Fibroblast of gingiva (primary cell): ENCODE measurements around the gene PTPRE.
"Not testable (repeated sequence)": the region's sequence is repeated elsewhere in the genome, so short reads cannot be mapped to it uniquely, and the experiment has no call there.

ENCODE experiments used
- DNase-seq: peaks from one replicate; pipeline ENCODE4 v3.0.0-alpha.2; 2011; ENCODE audit warnings: low read depth

The PTPRE gene

DNA sequence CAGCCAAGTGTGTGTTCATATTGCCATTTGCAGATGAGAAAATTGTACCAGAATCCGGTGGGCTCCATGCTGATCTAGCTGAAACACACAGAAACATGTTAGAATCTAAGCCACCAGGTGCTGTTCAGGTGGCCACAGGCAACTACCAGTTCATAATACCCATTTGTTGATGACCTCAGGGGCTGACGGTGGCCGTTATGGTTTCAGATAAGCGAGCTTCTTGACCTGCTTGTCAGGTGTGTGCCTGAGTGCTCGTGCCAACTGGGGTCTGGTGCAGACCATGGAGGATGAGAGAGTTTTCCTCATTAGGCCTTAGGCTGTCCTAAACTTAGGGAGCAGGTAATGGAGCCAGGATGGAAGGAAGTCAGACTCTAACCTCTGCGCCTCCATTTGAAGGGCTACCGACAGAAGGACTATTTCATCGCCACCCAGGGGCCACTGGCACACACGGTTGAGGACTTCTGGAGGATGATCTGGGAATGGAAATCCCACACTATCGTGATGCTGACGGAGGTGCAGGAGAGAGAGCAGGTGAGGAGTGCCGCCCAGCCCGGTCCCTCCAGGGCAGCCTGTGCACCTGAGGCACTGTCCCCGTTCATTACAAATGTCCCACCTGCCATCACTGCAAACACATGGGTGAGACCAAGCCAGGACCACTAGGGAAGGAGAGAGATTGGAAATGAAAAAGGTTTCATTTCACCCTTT lies 166.2 kb downstream of the PTPRE start:
- DNase-seq, result no peak

DNA sequence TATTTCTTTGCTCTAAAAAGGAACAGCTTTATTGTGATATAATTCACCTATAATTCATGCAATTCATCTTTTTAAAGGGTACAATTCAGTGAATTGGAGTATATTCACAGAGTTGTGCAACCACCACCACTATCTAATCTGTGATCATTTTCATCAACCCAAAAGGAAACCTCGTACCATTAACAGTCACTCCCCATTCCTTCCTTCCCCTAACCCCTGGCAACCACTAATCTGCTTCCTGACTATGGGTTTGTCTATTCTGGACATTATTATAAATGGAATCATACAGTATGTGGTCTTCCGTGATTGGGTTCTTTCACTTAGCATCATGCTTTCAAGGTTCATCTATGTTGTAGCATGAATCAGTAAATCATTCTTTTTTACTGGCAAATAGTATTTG lies 167.0 kb downstream of the PTPRE start:
- no peak for DNase-seq

DNA sequence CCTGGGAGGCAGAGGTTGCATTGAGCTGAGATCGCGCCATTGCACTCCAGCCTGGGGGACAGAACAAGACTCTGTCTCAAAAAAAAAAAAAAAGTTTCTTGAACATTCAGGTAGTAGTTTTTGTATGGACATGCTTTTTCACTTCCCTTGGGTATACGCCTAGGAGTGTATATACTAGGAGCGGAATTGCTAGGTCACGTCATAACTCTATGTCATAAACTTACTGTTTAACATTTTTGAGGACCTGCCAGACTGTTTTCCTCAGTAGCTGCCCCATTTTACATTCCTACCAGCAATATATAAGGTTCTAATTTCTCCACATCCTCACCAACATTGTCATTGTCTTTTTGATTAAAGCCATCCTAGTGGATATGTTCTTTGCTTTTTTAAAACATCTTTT lies 167.7 kb downstream of the PTPRE start:
- DNase-seq, result no peak

DNA sequence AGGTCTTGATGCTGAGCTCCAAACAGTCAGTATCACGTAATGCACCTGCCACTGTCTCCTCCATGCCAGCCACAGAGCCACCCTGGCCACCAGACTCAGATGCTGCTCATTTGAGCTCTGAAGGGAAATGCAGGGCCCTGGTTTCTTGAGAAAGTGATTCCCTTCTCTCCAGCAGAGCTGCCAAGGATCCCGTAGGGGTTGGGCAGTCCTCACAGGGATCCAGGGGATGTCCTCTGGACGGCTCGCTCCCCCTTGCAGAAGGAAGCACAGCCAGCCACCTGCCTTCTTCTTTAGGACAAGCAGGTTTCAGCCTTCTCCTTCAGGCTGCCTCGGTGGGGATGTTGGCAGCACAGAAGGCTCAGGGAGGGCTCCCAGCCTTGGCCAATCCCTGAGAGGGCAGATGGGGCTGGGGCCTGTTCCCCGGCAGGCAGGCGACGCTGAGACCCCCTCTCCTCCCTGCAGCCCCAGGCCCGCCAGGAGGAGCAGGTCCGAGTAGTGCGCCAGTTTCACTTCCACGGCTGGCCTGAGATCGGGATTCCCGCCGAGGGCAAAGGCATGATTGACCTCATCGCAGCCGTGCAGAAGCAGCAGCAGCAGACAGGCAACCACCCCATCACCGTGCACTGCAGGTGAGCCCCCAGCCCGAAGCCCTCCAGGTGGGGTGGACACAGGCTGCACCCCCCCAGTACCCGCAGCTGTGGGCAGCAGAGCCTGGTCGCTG lies 170.4 kb downstream of the PTPRE start:
- DNase-seq, result no peak

- DNase-seq, result peak; percentile 28
Observed at GRCh38 chr10:128078136-128078969, 171.4 kb downstream of the PTPRE start.

- no peak for DNase-seq
Observed at GRCh38 chr10:128080231-128080630, 173.3 kb downstream of the PTPRE start.

GRCh38 chr10:128080641-128081040 lies 173.7 kb downstream of the PTPRE start:
- no peak for DNase-seq

DNA sequence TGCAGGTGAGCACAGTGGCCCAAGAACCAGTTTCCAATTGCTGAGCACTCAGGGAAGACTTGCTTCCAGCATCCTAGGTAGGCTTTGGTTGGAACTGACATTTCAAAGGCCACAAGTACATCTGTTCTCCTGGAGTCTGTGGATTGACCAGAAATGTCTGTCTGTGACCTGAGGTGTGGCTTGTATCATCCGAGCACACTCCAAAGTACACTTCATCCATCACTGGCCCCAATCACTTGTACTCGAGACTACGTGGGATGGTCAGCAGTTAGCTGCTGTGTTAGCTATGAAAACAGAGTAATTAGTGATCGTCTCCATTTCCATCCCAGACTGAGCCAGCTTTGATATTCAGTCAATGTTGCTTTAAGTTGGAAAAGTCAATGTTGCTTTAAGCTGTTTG lies 174.3 kb downstream of the PTPRE start:
- DNase-seq, result no peak

DNA sequence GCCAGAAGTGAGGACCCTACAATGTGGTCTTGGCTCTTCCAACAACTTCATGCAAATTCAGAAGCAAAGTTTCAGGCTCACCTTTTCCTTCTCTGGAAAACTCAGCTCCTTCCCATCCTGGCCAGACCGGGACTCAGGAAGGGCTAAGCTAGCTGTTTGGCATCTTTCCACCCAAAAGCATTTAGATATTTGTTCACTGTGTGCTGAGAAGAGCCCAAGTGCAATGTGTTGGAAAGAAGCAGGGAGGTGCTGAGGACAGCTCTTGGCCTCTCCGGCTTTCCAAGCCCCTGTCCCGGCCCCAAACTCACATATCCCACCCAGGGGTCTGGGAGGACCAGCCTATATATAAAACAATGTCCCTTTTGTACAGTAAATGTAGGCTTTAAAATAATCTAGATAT lies 174.8 kb downstream of the PTPRE start:
- DNase-seq, result no peak

GRCh38 chr10:128083191-128083895 lies 176.4 kb downstream of the PTPRE start:
- DNase-seq, result no peak

DNA sequence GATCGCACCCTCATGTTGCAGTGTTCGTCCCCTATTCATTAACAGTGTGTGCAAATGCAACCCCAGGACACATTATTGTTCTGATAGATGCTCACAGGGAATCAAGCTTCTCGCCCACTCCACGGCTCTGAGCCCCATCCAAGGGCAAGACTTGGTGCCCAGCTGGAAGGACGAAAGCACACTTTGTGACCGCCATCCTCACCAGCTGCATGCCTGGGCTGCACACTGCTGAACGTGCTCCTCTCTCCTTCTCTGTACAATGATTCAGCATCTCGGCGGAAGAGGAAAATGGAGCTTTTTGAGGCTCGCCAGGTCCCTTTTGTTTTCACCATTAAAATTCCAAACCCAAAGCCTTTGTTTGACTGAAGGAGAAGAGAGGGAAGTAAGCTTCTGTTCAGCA lies 177.5 kb downstream of the PTPRE start:
- no peak for DNase-seq

- no peak for DNase-seq
Observed at GRCh38 chr10:128084991-128085390, 178.1 kb downstream of the PTPRE start.

- DNase-seq, result no peak
Observed at GRCh38 chr10:128086003-128086863, 179.3 kb downstream of the PTPRE start.

GRCh38 chr10:128087146-128087883 lies 180.4 kb downstream of the PTPRE start:
- no peak for DNase-seq

- no peak for DNase-seq
Observed at GRCh38 chr10:128087884-128088709, 181.2 kb downstream of the PTPRE start.

GRCh38 chr10:128091636-128092210 lies 184.8 kb downstream of the PTPRE start:
- no peak for DNase-seq

DNA sequence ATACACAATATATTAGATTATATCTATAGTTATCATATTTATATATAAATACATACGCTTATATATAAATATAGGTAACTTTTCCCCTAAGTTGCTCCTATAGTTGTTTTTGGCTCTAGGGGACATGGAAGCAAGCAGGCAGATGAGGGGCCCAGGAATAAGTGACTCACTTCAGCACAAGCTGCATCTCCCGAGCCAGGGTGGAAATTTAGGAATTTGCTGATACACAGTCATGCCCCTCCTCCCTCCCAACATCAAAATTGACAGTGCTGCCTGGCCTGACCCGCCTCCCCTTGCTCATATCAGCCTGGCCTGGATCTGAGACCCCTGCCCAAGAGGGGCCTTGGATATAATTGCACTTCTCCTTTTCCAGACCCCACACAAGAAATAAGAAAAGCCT lies 185.6 kb downstream of the PTPRE start:
- no peak for DNase-seq

DNA sequence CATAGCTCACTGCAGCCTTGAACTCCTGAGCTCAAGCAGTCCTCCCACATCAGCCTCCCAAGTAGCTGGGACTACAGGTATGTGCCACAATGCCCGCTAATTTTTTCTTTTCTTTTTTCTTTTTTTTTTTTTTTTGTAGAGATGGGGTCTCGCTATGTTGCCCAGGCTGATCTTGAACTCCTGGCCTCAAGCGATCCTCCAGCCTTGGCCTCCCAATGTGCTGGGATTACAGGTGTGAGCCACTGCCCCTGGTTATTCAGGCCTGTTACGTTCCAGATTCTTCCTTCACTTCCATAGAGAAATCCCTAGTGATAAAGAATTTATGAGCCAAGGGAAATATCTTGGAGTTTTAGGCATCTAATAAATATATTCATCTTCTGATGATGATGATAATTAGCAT lies 187.7 kb downstream of the PTPRE start:
- not testable (repeated sequence) for DNase-seq

DNA sequence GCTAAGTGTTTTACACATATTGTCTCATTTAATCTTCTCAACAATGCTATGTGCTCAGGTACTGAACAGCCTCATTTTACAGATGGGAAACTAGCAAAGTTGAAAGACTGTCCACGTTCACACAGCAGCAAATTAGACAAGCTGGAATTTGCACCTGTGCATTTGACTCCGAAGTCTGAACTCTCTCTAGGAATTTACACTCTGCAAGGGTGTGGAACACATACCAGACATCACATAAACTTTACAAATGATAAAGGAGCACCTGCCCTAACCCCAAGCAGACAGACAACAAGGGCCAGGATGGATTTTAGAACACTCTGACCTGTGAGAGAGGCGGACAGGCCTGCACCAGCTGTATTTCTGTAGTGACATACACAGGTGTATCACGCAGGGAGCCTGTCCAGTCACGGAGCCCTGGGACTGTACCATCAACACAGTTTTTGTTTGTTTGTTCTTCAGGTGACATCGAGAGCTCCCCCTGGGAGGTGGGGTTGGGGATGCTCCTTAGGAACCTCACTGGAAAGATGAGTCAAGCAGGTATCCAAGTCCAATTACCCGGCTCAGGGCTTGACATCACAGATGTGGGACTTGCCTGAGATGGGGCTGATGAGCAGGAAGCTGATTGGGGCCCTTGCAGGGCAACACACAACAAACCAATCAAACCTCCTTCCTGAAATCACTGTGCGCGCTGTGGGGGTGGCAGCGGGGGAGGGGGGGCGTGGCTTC lies 188.3 kb downstream of the PTPRE start:
- DNase-seq, result no peak
